Pancreas (tissue), 10 donors: Measurements from ENCODE around the gene BCS1L. TPM values are rescaled to one million over a fixed set of nuclear protein-coding genes. Genes with fewer than 3 reads are reported as not detected.

ENCODE experiments used
- ATAC-seq, 4 donors: fragments of 200-7000 bp; cut with Tn5 transposase; one replicate each; pipeline versions ENCODE4 v1.8.0 to v1.9.1; 2020; ENCODE audit warnings: mild to moderate bottlenecking in 4 of 4, moderate library complexity in 4 of 4
- DNase-seq, 6 donors: peaks; one replicate each; pipeline ENCODE4 v3.0.0-alpha.2; 2020
- FAIRE-seq: peaks from 2 replicates; lab custom pipeline; 2012; peaks lifted over from hg19 to GRCh38; lab: Jason Lieb, UNC
- H3K27ac ChIP-seq, 4 donors: fragments of 200-600 bp; sonication (generic); 1 replicate in 3 of 4; 2 replicates in 1 of 4; pipeline versions ENCODE4 v1.5.0 to v1.8.0; 2020
- H3K27me3 ChIP-seq, 4 donors: fragments of 200-600 bp; one replicate each; pipeline ENCODE4 v1.8.0; 2021
- H3K36me3 ChIP-seq, 3 donors: fragments of 200-600 bp; sonication (generic) in 1 of 3; one replicate each; pipeline versions ENCODE4 v1.5.0 to v1.8.0; 2020 to 2021
- H3K4me1 ChIP-seq, 3 donors: fragments of 200-600 bp; one replicate each; pipeline ENCODE4 v1.8.0; 2021
- H3K4me3 ChIP-seq, 4 donors: fragments of 200-600 bp; sonication (generic) in 2 of 4; one replicate each; pipeline versions ENCODE4 v1.5.0 to v1.8.0; 2020 to 2021
- H3K9me3 ChIP-seq, 4 donors: fragments of 200-600 bp; one replicate each; pipeline ENCODE4 v1.8.0; 2021
- CTCF ChIP-seq, 4 donors: fragments of 200-600 bp; sonication (generic) in 3 of 4; IDR thresholded peaks; one replicate each; pipeline versions ENCODE4 v1.5.0 to v1.8.0; 2021; ENCODE audit warnings: antibody characterized with exemption in 4 of 4
- WGBS, 2 donors: extraction: QIAGEN DNeasy Blood & Tissue Kit; methylation state at CpG; one replicate each; pipeline ENCODE4 v1.1.7; 2013; 5-methylcytosine and 5-hydroxymethylcytosine counted together
- intact Hi-C, 3 donors: fragments of 100-400 bp; cut with DNase I; formaldehyde crosslinking; loops; one replicate each; pipeline versions ENCODE4 v1.11.1 to v1.14.2; 2022
- polyA plus RNA-seq, 2 donors: library from polyadenylated mRNA; stranded (reverse); fragments of 200-250 nt; gene quantifications; one replicate each; pipeline ENCODE4 v1.2.3, GENCODE V29; 2013
- total RNA-seq, 6 donors: library from RNA; stranded (reverse); fragmentation: NEBNext Ultra II Directional in 4 of 6; extraction: Animal tissue kit (Norgen Biotek cat#: 25700) in 4 of 6; gene quantifications; one replicate each; pipeline versions ENCODE4 v1.2.1 to v1.2.4, GENCODE V29; 2021 to 2023
- donor health status: healthy with polysubstance abuse.
- donor health status: DM: no; HTN: no; CAD: no; lungs with moderate emphysema.
- donor health status: DM: no; HTN: no; CAD: no.
- donor health status: control.
- donor health status: control.
- donor health status: Bipolar disorder and iron deficiency.
- donor health status: DM: yes; HTN: yes; CAD: no.
- donor health status: DM: no; HTN: no; CAD: no.
- donor health status: DM: no; HTN: no; CAD: no.
- donor health status: DM: yes; HTN: yes; CAD: no.

The BCS1L gene
- total and polyA plus RNA-seq, 8 donors, result 16.3 to 110 (median 27.4) TPM

DNA sequence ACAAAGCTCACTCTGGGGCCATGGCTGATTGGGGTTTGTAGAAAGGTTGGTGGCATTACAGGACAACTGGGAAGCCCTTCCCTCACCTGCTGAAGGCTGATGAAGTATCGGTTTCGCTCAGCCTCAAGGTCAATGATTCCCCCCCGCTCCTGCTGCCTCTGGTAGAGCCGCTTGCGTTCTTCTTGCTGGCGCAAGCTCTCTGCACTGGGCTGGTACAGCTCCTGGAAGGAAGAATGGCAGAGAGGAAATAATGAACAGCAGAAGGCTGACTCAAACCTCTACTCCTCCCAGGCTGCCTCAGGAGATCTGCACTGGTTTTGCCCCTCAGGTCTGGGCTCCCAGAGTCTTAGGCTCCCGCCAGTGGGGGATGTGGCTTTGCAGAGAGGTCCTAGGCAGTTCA is 5.2 kb downstream of the BCS1L start:
- Histone ChIP-seq H3K4me1 (peaks cover 0 to 9% (median 0%) of the 10 kb centered on the region in 3 donors), H3K36me3 (peaks cover 0 to 45% (median 34%) of the 10 kb centered on the region in 3 donors), H3K27me3 (no peaks in the 10 kb centered on the region), H3K9me3 (no peaks in the 10 kb centered on the region), H3K27ac (no peak overlapping the region), H3K4me3 (no peak overlapping the region)
- FAIRE-seq (no peak), ATAC-seq (no peak), DNase-seq (no peak)
- 88 to 94% methylated on average over 7 of the region's 7 CpGs for WGBS, 2 donors
- TF ChIP-seq CTCF (IDR thresholded peaks at IDR 0.05), result no peak
- intact Hi-C loops, result no loop called here

DNA sequence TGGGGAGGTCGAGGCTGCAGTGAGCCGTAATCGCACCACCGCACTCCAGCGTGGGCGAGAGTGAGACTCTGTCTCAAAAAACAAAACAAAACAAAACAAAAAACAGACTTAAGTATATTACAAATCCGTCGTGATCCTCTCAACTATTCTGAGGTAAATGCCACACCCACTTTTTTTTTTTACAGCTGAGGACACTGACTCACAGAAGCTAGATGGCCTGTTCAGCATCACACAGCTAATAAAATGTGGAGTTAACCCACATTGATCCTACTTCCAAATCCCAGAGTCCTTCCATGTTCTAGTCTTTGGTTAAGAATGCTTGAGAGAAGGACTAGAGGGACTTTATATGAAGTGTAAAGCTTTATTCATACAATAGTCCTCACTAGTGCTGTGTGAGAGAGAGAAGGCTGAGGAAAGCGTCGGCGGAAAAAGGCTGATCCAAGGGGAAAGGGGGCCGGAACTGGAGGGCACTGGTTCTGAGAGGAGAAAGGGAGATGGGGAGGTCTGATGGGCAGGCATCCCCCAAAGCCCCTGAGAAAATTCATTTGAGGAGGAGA is 11.7 kb downstream of the BCS1L start:
- DNase-seq (no peak), ATAC-seq (peak in 1 of 4 donors; percentile 3), FAIRE-seq (no peak)
- WGBS, 2 donors, result 40 to 42% methylated on average over 12 of the region's 12 CpGs
- H3K27ac ChIP-seq, result peak overlapping the region in 1 of 4 donors; percentile 44
- no peaks in the 10 kb centered on the region for H3K9me3 ChIP-seq
- TF ChIP-seq CTCF (IDR thresholded peaks at IDR 0.05), result no peak
- H3K36me3 ChIP-seq, result peaks cover 0 to 10% (median under 1%) of the 10 kb centered on the region in 3 donors
- peak overlapping the region; percentile 58 to 80 (median 76) for H3K4me3 ChIP-seq
- H3K4me1 ChIP-seq, result peaks cover 0 to 11% (median 0%) of the 10 kb centered on the region in 3 donors
- intact Hi-C loops, result no loop called here
- H3K27me3 ChIP-seq, result no peaks in the 10 kb centered on the region

- no peaks in the 10 kb centered on the region for H3K9me3 ChIP-seq
- DNase-seq (peak; percentile 77 to 92 (median 84)), FAIRE-seq (no peak), ATAC-seq (peak; percentile 99)
- peaks cover 0 to 10% (median 0%) of the 10 kb centered on the region in 3 donors for H3K36me3 ChIP-seq
- WGBS, 2 donors, result 0% methylated on average over 46 to 49 of the region's 49 CpGs
- H3K27ac ChIP-seq, result peak within 1 kb of the TSS in 3 of 4 donors; percentile 22 to 44 (median 38)
- intact Hi-C loops, result no loop called here
- TF ChIP-seq CTCF (IDR thresholded peaks at IDR 0.05), result no peak
- H3K4me3 ChIP-seq, result peak within 1 kb of the TSS; percentile 58 to 80 (median 76)
- no peaks in the 10 kb centered on the region for H3K27me3 ChIP-seq
- H3K4me1 ChIP-seq, result peaks cover 0 to 11% (median 0%) of the 10 kb centered on the region in 3 donors
Observed at GRCh38 chr2:218671654-218672566, 12.4 kb downstream of the BCS1L start, which contains the start of the genes RNF25 and STK36. RNF25 (minus strand) TSS chr2:218672002; CDS start chr2:218671970, 32 bp downstream. STK36 (plus strand) TSS chr2:218672086; CDS start chr2:218672830, 744 bp downstream.

DNA sequence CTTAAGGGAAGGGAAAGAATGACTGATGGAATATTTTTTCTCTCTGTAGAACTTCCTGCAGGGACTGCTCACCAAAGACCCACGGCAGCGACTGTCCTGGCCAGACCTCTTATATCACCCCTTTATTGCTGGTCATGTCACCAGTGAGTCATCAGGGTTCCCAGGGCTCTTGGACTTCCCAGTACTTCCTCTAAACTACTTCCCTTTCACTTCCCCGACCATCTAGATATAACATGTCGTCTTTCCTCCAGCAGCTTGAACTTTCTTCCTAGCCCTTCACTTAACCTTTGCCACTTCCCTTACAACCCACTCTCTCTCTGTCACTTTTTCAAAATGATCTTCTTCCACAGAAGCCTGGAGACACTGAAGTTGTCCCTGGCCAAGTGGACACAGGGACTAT is 19.6 kb downstream of the BCS1L start:
- no peaks in the 10 kb centered on the region for H3K9me3 ChIP-seq
- peaks cover 0 to 11% (median 9%) of the 10 kb centered on the region in 3 donors for H3K36me3 ChIP-seq
- TF ChIP-seq CTCF (IDR thresholded peaks at IDR 0.05), result no peak
- 64 to 77% methylated on average over 4 of the region's 4 CpGs for WGBS, 2 donors
- no peaks in the 10 kb centered on the region for H3K4me1 ChIP-seq
- no peak for DNase-seq
- intact Hi-C loops, result no loop called here
- no peak for FAIRE-seq
- H3K27me3 ChIP-seq, result no peaks in the 10 kb centered on the region
- H3K4me3 ChIP-seq, result no peak overlapping the region
- ATAC-seq, result peak in 2 of 4 donors; percentile 28 to 55
- H3K27ac ChIP-seq, result no peak overlapping the region
